Measurements from ENCODE around the gene PLAAT5. TPM values are rescaled to one million over a fixed set of nuclear protein-coding genes. Genes with fewer than 3 reads are reported as not detected.

PLAAT5 gene
- total RNA-seq, 2 donors from 2014 or later = 14.0 to 18.1 TPM

- Histone ChIP-seq H3K9me3 (ENCODE audit: control insufficient read depth, low read length) (peaks cover 60% of the 10 kb centered on the region), H3K4me1 (ENCODE audit: control insufficient read depth, insufficient read depth, low read length) (no peaks in the 10 kb centered on the region), H3K27me3 (ENCODE audit: control insufficient read depth, insufficient read depth, low read length, poor library complexity, severe bottlenecking) (no peaks in the 10 kb centered on the region), H3K27ac (ENCODE audit: low read depth, low read length) (no peak overlapping the region), H3K4me3 (ENCODE audit: low read length) (no peak overlapping the region), H3K9ac (ENCODE audit: extremely low read depth, low read length, poor library complexity, severe bottlenecking) (no peak overlapping the region), H3K36me3 (ENCODE audit: control insufficient read depth, insufficient read depth, low read length) (no peaks in the 10 kb centered on the region)
- Mint-ChIP-seq H3K36me3 (ENCODE audit: low read depth) (peaks cover 32% of the 10 kb centered on the region), H3K4me1 (peaks cover 27% of the 10 kb centered on the region), H3K27me3 (ENCODE audit: insufficient read depth) (peaks cover 2% of the 10 kb centered on the region), H3K9me3 (peaks cover 43% of the 10 kb centered on the region), H3K27ac (no peak overlapping the region), H3K4me3 (peak overlapping the region; percentile 79)
- TF ChIP-seq CTCF (conservative IDR thresholded peaks at IDR 0.05) = no peak
- WGBS, 2 experiments (ENCODE audit: insufficient coverage in 1 of 2, insufficient read length in 1 of 2) = 88 to 100% methylated on average over 1 of the region's 1 CpG
- no peak for DNase-seq
These were observed 2.2 kb downstream of the PLAAT5 start for GRCh38 chr11:63488789-63489188.

- Histone ChIP-seq H3K4me3 (ENCODE audit: low read length) (peak overlapping the region; percentile 66), H3K9me3 (ENCODE audit: control insufficient read depth, low read length) (peaks cover 55% of the 10 kb centered on the region), H3K27me3 (ENCODE audit: control insufficient read depth, insufficient read depth, low read length, poor library complexity, severe bottlenecking) (no peaks in the 10 kb centered on the region), H3K36me3 (ENCODE audit: control insufficient read depth, insufficient read depth, low read length) (no peaks in the 10 kb centered on the region), H3K27ac (ENCODE audit: low read depth, low read length) (no peak overlapping the region), H3K4me1 (ENCODE audit: control insufficient read depth, insufficient read depth, low read length) (no peaks in the 10 kb centered on the region), H3K9ac (ENCODE audit: extremely low read depth, low read length, poor library complexity, severe bottlenecking) (no peak overlapping the region)
- peaks cover 48% of the 10 kb centered on the region for H3K9me3 Mint-ChIP-seq
- H3K36me3 Mint-ChIP-seq (ENCODE audit: low read depth) = peaks cover 38% of the 10 kb centered on the region
- peaks cover 2% of the 10 kb centered on the region for H3K27me3 Mint-ChIP-seq (ENCODE audit: insufficient read depth)
- no peak overlapping the region for H3K4me3 Mint-ChIP-seq
- DNase-seq = no peak
- TF ChIP-seq CTCF (conservative IDR thresholded peaks at IDR 0.05) = no peak
- H3K27ac Mint-ChIP-seq = no peak overlapping the region
- peaks cover 24% of the 10 kb centered on the region for H3K4me1 Mint-ChIP-seq
- 81% methylated on average over 2 of the region's 3 CpGs; no CpG with 5 or more reads in 1 of the 2 experiments for WGBS, 2 experiments (ENCODE audit: insufficient coverage in 1 of 2, insufficient read length in 1 of 2)
These were observed 5.2 kb downstream of the PLAAT5 start for GRCh38 chr11:63485777-63486176.

- no peak for DNase-seq
These were observed 10.9 kb downstream of the PLAAT5 start for GRCh38 chr11:63480039-63480438.

More at GRCh38 chr11:63480039-63480438, 10.9 kb downstream of the PLAAT5 start:
- H3K9ac ChIP-seq (ENCODE audit: extremely low read depth, low read length, poor library complexity, severe bottlenecking) = no peak overlapping the region
- Mint-ChIP-seq H3K27me3 (ENCODE audit: insufficient read depth) (no peaks in the 10 kb centered on the region), H3K36me3 (ENCODE audit: low read depth) (peaks cover 37% of the 10 kb centered on the region), H3K4me3 (no peak overlapping the region), H3K27ac (no peak overlapping the region), H3K9me3 (peaks cover 57% of the 10 kb centered on the region), H3K4me1 (peaks cover 12% of the 10 kb centered on the region)
- no peak overlapping the region for H3K4me3 ChIP-seq (ENCODE audit: low read length)
- no peaks in the 10 kb centered on the region for H3K27me3 ChIP-seq (ENCODE audit: control insufficient read depth, insufficient read depth, low read length, poor library complexity, severe bottlenecking)
- H3K9me3 ChIP-seq (ENCODE audit: control insufficient read depth, low read length) = peaks cover 59% of the 10 kb centered on the region
- TF ChIP-seq CTCF (conservative IDR thresholded peaks at IDR 0.05) = no peak
- H3K4me1 ChIP-seq (ENCODE audit: control insufficient read depth, insufficient read depth, low read length) = no peaks in the 10 kb centered on the region
- no peaks in the 10 kb centered on the region for H3K36me3 ChIP-seq (ENCODE audit: control insufficient read depth, insufficient read depth, low read length)
- no peak overlapping the region for H3K27ac ChIP-seq (ENCODE audit: low read depth, low read length)
- WGBS, 2 experiments (ENCODE audit: insufficient coverage in 1 of 2, insufficient read length in 1 of 2) = 92 to 93% methylated on average over 5 to 6 of the region's 6 CpGs
